ENCODE data around the gene NKAIN2.
"Not testable (repeated sequence)": the region's sequence is repeated elsewhere in the genome, so short reads cannot be mapped to it uniquely, and the experiment has no call there.

The NKAIN2 gene

GRCh38 chr6:124512431-124512830 lies 708.8 kb downstream of the NKAIN2 start:
- DNase-seq (ENCODE audit: low read depth): no peak

- no peak for DNase-seq (ENCODE audit: low read depth)
These were observed 713.7 kb downstream of the NKAIN2 start for GRCh38 chr6:124517339-124517738.

DNA sequence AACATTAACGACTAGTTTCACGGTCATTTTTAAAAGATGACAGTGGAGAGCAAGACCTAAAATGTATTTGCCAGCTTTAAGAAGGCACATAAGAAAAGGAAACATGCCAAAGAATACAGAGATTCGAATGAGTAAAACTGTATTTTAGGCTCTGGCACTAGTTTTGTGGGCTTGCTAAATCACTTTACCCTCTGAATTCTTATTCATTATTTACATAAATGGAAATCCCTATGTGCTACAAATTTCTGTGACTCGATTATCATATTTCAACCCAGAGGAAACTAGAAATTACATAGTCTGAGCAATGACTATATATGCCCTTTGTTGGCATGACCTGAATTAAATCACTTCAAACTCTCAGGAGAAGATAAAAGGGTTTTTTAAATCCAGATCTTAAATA lies 716.8 kb downstream of the NKAIN2 start:
- DNase-seq (ENCODE audit: low read depth): no peak

DNA sequence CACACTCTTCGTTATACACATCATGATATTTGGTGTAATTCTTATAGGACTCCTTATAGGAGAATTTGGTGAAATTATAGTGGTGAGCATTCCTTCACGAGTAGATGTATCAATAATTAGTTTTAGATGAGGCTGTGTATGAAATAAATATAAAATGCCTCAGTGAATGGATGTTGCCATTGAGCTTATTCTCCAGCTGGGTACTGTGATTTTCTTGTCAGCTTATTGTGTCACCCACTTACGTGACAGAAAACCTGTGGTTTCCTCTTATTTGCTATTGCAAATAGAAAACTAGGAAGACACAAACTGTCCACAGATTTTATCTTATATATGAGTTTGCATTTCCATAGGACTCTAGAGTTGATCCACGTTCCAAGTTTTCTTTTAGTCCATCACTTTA lies 718.7 kb downstream of the NKAIN2 start:
- DNase-seq (ENCODE audit: low read depth): no peak

- DNase-seq (ENCODE audit: low read depth): no peak
These were observed 721.0 kb downstream of the NKAIN2 start for GRCh38 chr6:124524491-124525200.

DNA sequence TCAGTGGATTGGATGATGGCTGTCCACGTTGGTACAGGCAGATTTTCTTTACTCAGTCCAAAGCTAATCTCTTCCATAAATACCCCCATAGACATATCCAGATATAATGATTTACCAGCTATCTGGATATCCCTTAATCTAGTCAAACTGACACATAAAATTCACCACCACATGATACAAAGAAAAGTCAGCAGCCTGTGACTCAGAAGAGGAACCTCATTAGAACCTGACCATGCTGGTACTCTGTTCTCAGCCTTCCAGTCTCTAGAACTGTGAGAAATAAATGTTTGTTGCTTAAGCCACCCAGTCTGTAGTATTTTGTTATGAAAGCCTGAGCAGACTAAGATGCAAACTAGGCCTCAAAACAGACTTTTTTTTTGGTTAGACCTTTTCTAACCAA lies 727.3 kb downstream of the NKAIN2 start:
- no peak for DNase-seq (ENCODE audit: low read depth)

- no peak for DNase-seq (ENCODE audit: low read depth)
These were observed 731.6 kb downstream of the NKAIN2 start for GRCh38 chr6:124535299-124535698.

- DNase-seq (ENCODE audit: low read depth): no peak
These were observed 732.1 kb downstream of the NKAIN2 start for GRCh38 chr6:124535746-124536145.

- DNase-seq (ENCODE audit: low read depth): no peak
These were observed 732.6 kb downstream of the NKAIN2 start for GRCh38 chr6:124536157-124536841.

- DNase-seq (ENCODE audit: low read depth): no peak
These were observed 733.2 kb downstream of the NKAIN2 start for GRCh38 chr6:124536842-124537191.

- DNase-seq (ENCODE audit: low read depth): no peak
These were observed 735.4 kb downstream of the NKAIN2 start for GRCh38 chr6:124539096-124539495.

GRCh38 chr6:124541573-124541972 lies 737.9 kb downstream of the NKAIN2 start:
- no peak for DNase-seq (ENCODE audit: low read depth)

- DNase-seq (ENCODE audit: low read depth): no peak
These were observed 742.9 kb downstream of the NKAIN2 start for GRCh38 chr6:124546601-124547000.

DNA sequence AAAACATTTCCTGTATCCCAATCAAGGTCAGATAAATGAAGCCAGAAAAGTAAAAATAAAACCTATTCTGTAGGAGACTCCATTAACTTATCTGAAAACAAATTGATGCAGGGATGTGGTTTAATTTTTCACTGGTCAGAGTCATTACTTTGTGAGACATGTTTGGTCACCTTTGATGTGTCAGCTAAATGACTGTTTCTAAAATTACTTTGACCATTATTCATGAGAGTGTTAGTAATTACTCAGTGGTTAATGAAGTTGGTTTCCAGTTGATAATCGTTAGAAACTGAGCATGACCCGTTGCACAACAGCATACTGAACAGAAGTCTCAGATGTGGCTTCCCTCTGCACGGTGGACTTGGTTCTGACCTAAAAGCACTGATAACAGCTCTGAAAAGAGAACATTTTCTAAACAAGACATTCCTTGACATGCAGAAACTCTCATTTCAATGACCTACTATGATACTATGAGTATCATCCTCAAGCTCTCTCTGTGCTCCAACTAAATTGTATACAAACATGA lies 748.1 kb downstream of the NKAIN2 start:
- no peak for DNase-seq (ENCODE audit: low read depth)

DNA sequence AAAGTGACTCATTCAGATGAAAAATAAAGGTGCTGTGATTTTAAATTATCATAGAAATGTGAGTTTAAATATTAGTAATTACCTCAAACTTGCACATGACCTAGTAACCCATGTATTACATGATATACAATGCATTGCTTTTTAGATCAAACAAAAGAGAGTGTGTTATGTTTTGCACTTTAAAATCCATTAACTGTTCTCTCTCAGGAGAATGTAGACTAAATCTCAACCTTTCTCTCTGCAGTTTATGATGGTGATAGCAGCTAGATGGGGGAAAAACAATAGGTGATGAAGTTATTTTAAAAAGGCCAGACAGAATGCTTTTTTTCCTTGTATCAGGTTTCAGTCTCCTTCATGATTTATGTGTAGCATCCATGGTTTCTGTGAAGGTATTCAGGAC lies 754.2 kb downstream of the NKAIN2 start:
- DNase-seq (ENCODE audit: low read depth): no peak

GRCh38 chr6:124560078-124560477 lies 756.4 kb downstream of the NKAIN2 start:
- DNase-seq (ENCODE audit: low read depth): not testable (repeated sequence)

- no peak for DNase-seq (ENCODE audit: low read depth)
These were observed 757.4 kb downstream of the NKAIN2 start for GRCh38 chr6:124560873-124561567.

DNA sequence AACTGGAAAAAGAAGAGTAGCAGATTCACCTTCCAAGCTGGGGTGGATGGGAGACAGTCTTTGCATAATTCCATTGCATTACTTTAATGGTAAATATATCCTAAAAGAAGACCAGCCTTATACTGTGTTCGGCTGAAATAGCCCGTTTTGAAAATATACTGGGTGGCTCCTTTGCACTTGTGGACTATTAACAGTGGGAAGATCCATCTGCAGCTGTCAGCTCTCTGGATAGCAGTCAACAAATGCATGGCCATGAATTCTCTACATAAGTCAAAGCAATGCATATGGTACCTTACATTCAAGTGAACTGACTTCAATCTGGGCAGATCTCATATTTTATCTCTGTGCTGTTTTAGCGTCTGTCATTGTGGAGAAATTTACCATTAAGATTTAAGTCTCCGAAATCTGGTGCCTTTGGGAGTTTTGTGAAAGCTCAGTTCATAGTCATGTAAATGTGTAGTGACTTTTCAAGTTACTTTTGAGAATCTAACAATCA lies 758.0 kb downstream of the NKAIN2 start:
- DNase-seq (ENCODE audit: low read depth): no peak

- DNase-seq (ENCODE audit: low read depth): not testable (repeated sequence)
These were observed 760.5 kb downstream of the NKAIN2 start for GRCh38 chr6:124564125-124564524.

DNA sequence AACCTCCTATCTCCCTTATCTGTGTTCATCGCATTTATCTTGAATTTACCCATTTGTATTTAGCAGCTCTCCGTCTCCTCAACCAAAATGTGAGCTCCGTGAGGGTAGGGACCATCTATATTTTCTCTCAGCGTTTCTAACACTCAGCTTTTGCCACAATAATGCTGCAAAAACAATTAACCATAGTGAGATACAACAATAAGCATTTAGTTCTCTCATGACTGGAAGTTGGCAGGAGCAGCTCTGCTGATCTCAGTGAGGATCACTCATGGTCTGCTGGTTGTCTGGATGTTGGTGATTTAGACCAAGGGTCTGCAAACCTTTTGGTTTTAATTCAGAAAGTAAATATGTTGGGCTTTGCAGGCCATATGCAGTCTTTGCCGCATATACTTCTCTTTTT lies 763.7 kb downstream of the NKAIN2 start:
- no peak for DNase-seq (ENCODE audit: low read depth)

DNA sequence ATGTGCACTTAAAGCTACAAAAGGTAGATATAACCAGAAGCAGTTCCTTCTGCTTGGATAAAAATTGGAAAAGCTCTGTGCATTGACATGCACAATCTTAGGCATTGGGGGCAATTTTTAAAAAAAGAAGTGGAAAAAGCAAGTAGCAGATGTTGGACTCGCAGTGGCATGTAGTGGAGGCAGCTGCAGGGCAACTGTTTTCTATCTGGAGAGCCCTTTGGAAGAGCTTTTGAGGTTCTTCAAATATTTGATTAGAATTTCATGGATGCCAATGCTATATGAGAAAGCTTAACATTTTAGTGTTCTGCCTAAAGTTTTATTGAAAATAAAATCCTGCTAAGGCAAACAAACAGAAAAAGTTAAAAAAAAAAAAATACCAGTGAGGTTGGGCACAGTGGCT lies 770.3 kb downstream of the NKAIN2 start:
- no peak for DNase-seq (ENCODE audit: low read depth)

- no peak for DNase-seq (ENCODE audit: low read depth)
These were observed 774.1 kb downstream of the NKAIN2 start for GRCh38 chr6:124577734-124578281.

DNA sequence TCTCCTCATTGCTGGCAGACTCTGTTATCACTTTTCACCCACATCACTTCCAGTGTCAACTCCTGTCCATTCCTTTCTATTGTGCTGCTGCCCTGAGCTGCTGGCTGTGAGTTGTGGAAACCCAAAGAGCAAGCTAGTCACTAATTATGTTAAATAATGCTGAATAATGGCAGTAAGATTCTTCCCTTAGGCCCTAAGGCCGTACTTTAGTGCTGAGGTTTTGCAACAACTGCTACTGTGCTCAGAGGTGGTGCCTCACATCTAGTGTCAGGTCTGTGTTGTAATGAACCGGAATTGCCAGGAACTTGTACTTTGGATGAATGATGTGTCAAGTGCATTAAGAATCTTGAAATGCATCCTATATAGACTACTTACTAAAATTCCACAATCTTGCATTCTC lies 786.3 kb downstream of the NKAIN2 start:
- no peak for DNase-seq (ENCODE audit: low read depth)

All from activated T-helper 1 cell treated with Interleukin-2 at 50 U/mL for 16 hours (primary cell).